Sigmoid colon (tissue), 3 donors: Measurements from ENCODE around the gene ATF5.
"Not testable (repeated sequence)": the region's sequence is repeated elsewhere in the genome, so short reads cannot be mapped to it uniquely, and the experiment has no call there.

Experiments
- POLR2A ChIP-seq, 2 donors: fragments of 450-650 bp; IDR thresholded peaks; one replicate each; pipeline ENCODE4 v1.6.1; 2016; ENCODE audit warnings: antibody characterized with exemption in 2 of 2, mild to moderate bottlenecking in 2 of 2, moderate library complexity in 2 of 2
- TF ChIP-seq, protein P1 (sequence below), 4 experiments: fragments of 450-650 bp in 3 of 4; fragments of 200-600 bp in 1 of 4; IDR thresholded peaks; one replicate each; pipeline ENCODE4 v1.5.1; 2016 to 2019; ENCODE audit warnings: antibody characterized with exemption in 4 of 4, mild to moderate bottlenecking in 3 of 4, moderate library complexity in 2 of 4

DNA sequence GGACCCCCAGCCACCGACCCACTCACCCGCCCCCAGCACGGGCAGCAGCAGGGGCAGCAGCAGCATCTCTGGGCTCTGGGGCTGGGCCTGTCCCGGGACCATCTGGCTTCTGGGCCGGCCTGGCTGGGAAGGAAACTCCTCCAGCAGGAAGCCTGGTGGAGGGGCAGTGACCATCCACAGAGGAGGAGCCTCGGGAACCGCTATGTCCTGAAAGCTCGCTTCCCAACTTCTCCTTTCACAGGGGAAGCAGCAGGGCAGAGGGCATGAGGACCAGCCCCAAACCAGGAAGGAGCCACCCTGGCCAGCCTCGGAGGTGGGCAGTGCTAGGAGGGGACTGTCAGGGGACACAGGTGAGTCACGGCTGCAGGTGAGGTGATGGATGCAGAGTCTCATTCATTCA, 32.0 kb downstream of the ATF5 start, which contains the start of gene SIGLEC11:
- TF ChIP-seq, protein P1, sequence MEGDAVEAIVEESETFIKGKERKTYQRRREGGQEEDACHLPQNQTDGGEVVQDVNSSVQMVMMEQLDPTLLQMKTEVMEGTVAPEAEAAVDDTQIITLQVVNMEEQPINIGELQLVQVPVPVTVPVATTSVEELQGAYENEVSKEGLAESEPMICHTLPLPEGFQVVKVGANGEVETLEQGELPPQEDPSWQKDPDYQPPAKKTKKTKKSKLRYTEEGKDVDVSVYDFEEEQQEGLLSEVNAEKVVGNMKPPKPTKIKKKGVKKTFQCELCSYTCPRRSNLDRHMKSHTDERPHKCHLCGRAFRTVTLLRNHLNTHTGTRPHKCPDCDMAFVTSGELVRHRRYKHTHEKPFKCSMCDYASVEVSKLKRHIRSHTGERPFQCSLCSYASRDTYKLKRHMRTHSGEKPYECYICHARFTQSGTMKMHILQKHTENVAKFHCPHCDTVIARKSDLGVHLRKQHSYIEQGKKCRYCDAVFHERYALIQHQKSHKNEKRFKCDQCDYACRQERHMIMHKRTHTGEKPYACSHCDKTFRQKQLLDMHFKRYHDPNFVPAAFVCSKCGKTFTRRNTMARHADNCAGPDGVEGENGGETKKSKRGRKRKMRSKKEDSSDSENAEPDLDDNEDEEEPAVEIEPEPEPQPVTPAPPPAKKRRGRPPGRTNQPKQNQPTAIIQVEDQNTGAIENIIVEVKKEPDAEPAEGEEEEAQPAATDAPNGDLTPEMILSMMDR (IDR thresholded peaks at IDR 0.05): not testable (repeated sequence)
- not testable (repeated sequence) for TF ChIP-seq POLR2A (IDR thresholded peaks at IDR 0.05)
